K562 (cell line): ENCODE results near the gene HNRNPD. TPM values are rescaled to one million over a fixed set of nuclear protein-coding genes. Genes with fewer than 3 reads are reported as not detected.
A peak's percentile ranks its signal among the peaks of the same experiment; 100 is the strongest.

Source experiments
- CSDE1 ChIP-seq, 2 experiments: fragments of 450-650 bp; IDR thresholded peaks; 2 replicates each; pipeline ENCODE4 v1.6.1; 2016; ENCODE audit warnings: mild to moderate bottlenecking in 1 of 2
- NR3C1 ChIP-seq: sonication (generic); formaldehyde crosslinking; IDR thresholded peaks from 2 replicates; pipeline ENCODE4 v1.8.1; 2022; ENCODE audit warnings: missing genetic modification reagents
- RBFOX2 ChIP-seq: fragments of 200-400 bp; formaldehyde crosslinking; IDR thresholded peaks from 2 replicates; pipeline ENCODE4 v1.6.1; 2017; ENCODE audit warnings: low read depth, mild to moderate bottlenecking, low read length, moderate library complexity
- SAFB ChIP-seq: fragments of 200-400 bp; formaldehyde crosslinking; IDR thresholded peaks from 2 replicates; pipeline ENCODE4 v1.6.1; 2017; ENCODE audit warnings: low read depth, low read length, borderline replicate concordance
- ZNF140 ChIP-seq: fragments of 250-450 bp; sonication (Bioruptor Pico); IDR thresholded peaks from 2 replicates; pipeline ENCODE4 v1.8.0; 2021; ENCODE audit warnings: moderate library complexity, mild to moderate bottlenecking, inconsistent platforms
- ZNF561 ChIP-seq: fragments of 450-650 bp; formaldehyde crosslinking; conservative IDR thresholded peaks from 2 replicates; pipeline ENCODE4 v1.4.0; 2020; ENCODE audit warnings: mild to moderate bottlenecking, moderate library complexity
- polyA plus RNA-seq, 8 experiments: library from polyadenylated mRNA; depleted of rRNA in 4 of 8; stranded (reverse) in 5 of 8; unstranded in 3 of 8; fragments of >200 nt; fragmentation: Nextera tagmentation in 2 of 8; fragmentation: Illumina TruSeq in 1 of 8; extraction: Ambion mirVana in 2 of 8; extraction: Trizol in 1 of 8; gene quantifications; 2 replicates each; pipeline versions ENCODE4 v1.2.1 to v1.2.3, GENCODE V29; 2011 to 2014; ENCODE audit warnings: inconsistent platforms in 1 of 8, missing spikeins in 1 of 8
- total RNA-seq, 7 experiments: library from RNA; depleted of rRNA in 6 of 7; stranded (reverse); fragments of >200 nt in 6 of 7; fragmentation: Illumina TruSeq in 2 of 7; extraction: Trizol in 2 of 7; gene quantifications; 2 replicates each; pipeline versions ENCODE4 v1.2.1 to v1.2.3, GENCODE V29; 2011 to 2021; ENCODE audit warnings: low replicate concordance in 1 of 7
- TF ChIP-seq, protein P1 (sequence below): sonication (generic); formaldehyde crosslinking; IDR thresholded peaks from 2 replicates; pipeline ENCODE4 v1.8.1; 2023; ENCODE audit warnings: mild to moderate bottlenecking, missing genetic modification reagents
- TF ChIP-seq, protein P2 (sequence below): fragments of 150-350 bp; IDR thresholded peaks from 2 replicates; pipeline ENCODE4 v1.6.1; 2014; ENCODE audit warnings: low read depth, mild to moderate bottlenecking, low read length, borderline replicate concordance
- TF ChIP-seq, protein P3 (sequence below): fragments of 450-650 bp; IDR thresholded peaks from 2 replicates; pipeline ENCODE4 v1.6.1; 2016; ENCODE audit warnings: antibody characterized with exemption
- TF ChIP-seq, protein P4 (sequence below): sonication (generic); formaldehyde crosslinking; IDR thresholded peaks from 2 replicates; pipeline ENCODE4 v1.8.0; 2022; ENCODE audit warnings: mild to moderate bottlenecking, missing genetic modification reagents
- TF ChIP-seq, protein P5 (sequence below): sonication (generic); formaldehyde crosslinking; IDR thresholded peaks from 2 replicates; pipeline ENCODE4 v1.8.1; 2023; ENCODE audit warnings: mild to moderate bottlenecking, missing genetic modification reagents

HNRNPD gene
- total and polyA plus RNA-seq, 9 of the 15 experiments (the other 6 are each of a cell fraction or from before 2014, with no cell fraction given) = 92.4 to 955 (median 160) TPM

DNA sequence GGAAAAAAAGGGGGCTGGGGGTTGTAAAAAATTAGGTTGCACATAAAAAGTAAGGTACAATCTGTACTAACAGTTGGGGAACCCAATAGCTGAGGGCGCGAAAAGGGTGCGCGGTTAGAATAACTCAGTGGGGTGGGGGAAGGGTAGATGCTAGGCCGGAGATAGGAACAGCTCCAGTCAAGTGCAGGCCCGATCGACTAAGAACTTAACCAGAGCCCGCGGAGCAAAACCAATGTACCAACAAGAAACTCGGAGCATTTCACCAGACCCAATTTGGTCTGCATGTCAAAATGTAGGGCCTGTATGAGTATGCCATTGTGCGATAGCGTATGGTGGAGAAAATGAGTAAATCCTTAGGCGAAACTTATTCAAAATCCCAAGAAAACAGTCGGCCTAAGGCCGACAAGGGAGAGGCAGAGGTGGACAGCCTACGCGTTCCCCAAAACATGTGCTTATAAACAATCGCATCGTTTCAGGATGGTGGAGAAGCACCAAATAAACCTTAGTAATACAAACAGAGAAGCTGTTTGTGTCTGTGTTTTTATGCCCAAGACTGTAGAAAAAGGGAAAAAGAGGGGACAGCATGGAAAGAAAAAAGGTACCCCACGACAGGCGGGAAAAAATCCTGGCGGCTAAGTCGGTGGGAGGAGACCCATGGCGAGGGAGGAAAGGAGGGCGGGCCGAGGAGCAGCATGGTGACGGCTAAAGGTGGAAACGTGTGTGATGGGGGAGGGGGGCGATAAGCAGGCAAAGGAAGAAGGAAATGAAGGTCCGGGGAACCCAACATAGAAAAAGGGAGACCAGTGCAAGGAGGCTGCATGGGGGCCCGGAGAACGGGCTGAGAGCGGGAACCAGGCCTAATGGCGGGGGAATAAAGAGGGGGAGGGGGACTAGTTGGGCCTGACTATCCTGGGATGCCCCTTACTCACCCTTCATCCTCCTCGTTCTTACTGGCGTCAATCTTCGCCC, 990 bp downstream of the HNRNPD start (continued):
- TF ChIP-seq, protein P1, sequence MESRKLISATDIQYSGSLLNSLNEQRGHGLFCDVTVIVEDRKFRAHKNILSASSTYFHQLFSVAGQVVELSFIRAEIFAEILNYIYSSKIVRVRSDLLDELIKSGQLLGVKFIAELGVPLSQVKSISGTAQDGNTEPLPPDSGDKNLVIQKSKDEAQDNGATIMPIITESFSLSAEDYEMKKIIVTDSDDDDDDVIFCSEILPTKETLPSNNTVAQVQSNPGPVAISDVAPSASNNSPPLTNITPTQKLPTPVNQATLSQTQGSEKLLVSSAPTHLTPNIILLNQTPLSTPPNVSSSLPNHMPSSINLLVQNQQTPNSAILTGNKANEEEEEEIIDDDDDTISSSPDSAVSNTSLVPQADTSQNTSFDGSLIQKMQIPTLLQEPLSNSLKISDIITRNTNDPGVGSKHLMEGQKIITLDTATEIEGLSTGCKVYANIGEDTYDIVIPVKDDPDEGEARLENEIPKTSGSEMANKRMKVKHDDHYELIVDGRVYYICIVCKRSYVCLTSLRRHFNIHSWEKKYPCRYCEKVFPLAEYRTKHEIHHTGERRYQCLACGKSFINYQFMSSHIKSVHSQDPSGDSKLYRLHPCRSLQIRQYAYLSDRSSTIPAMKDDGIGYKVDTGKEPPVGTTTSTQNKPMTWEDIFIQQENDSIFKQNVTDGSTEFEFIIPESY = no peak
- no peak for TF ChIP-seq CSDE1 (IDR thresholded peaks at IDR 0.05)
- no peak for TF ChIP-seq ZNF140
- TF ChIP-seq RBFOX2 = no peak
- no peak for TF ChIP-seq ZNF561 (CRISPR knock-in tag)
- TF ChIP-seq, protein P2, sequence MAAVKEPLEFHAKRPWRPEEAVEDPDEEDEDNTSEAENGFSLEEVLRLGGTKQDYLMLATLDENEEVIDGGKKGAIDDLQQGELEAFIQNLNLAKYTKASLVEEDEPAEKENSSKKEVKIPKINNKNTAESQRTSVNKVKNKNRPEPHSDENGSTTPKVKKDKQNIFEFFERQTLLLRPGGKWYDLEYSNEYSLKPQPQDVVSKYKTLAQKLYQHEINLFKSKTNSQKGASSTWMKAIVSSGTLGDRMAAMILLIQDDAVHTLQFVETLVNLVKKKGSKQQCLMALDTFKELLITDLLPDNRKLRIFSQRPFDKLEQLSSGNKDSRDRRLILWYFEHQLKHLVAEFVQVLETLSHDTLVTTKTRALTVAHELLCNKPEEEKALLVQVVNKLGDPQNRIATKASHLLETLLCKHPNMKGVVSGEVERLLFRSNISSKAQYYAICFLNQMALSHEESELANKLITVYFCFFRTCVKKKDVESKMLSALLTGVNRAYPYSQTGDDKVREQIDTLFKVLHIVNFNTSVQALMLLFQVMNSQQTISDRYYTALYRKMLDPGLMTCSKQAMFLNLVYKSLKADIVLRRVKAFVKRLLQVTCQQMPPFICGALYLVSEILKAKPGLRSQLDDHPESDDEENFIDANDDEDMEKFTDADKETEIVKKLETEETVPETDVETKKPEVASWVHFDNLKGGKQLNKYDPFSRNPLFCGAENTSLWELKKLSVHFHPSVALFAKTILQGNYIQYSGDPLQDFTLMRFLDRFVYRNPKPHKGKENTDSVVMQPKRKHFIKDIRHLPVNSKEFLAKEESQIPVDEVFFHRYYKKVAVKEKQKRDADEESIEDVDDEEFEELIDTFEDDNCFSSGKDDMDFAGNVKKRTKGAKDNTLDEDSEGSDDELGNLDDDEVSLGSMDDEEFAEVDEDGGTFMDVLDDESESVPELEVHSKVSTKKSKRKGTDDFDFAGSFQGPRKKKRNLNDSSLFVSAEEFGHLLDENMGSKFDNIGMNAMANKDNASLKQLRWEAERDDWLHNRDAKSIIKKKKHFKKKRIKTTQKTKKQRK = no peak
- TF ChIP-seq, protein P3, sequence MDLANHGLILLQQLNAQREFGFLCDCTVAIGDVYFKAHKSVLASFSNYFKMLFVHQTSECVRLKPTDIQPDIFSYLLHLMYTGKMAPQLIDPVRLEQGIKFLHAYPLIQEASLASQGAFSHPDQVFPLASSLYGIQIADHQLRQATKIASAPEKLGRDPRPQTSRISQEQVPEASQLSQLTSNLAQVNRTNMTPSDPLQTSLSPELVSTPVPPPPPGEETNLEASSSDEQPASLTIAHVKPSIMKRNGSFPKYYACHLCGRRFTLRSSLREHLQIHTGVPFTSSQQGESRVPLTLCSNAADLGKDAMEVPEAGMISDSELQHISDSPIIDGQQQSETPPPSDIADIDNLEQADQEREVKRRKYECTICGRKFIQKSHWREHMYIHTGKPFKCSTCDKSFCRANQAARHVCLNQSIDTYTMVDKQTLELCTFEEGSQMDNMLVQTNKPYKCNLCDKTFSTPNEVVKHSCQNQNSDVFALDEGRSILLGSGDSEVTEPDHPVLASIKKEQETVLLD = 0 out of 2 replicates have a peak, but pooled peaks have one; percentile 38
- no peak for TF ChIP-seq SAFB
- TF ChIP-seq, protein P4, sequence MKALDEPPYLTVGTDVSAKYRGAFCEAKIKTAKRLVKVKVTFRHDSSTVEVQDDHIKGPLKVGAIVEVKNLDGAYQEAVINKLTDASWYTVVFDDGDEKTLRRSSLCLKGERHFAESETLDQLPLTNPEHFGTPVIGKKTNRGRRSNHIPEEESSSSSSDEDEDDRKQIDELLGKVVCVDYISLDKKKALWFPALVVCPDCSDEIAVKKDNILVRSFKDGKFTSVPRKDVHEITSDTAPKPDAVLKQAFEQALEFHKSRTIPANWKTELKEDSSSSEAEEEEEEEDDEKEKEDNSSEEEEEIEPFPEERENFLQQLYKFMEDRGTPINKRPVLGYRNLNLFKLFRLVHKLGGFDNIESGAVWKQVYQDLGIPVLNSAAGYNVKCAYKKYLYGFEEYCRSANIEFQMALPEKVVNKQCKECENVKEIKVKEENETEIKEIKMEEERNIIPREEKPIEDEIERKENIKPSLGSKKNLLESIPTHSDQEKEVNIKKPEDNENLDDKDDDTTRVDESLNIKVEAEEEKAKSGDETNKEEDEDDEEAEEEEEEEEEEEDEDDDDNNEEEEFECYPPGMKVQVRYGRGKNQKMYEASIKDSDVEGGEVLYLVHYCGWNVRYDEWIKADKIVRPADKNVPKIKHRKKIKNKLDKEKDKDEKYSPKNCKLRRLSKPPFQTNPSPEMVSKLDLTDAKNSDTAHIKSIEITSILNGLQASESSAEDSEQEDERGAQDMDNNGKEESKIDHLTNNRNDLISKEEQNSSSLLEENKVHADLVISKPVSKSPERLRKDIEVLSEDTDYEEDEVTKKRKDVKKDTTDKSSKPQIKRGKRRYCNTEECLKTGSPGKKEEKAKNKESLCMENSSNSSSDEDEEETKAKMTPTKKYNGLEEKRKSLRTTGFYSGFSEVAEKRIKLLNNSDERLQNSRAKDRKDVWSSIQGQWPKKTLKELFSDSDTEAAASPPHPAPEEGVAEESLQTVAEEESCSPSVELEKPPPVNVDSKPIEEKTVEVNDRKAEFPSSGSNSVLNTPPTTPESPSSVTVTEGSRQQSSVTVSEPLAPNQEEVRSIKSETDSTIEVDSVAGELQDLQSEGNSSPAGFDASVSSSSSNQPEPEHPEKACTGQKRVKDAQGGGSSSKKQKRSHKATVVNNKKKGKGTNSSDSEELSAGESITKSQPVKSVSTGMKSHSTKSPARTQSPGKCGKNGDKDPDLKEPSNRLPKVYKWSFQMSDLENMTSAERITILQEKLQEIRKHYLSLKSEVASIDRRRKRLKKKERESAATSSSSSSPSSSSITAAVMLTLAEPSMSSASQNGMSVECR (CRISPR knock-in tag) = 0 out of 2 replicates have a peak, but pooled peaks have one; percentile 12
- TF ChIP-seq, protein P5, sequence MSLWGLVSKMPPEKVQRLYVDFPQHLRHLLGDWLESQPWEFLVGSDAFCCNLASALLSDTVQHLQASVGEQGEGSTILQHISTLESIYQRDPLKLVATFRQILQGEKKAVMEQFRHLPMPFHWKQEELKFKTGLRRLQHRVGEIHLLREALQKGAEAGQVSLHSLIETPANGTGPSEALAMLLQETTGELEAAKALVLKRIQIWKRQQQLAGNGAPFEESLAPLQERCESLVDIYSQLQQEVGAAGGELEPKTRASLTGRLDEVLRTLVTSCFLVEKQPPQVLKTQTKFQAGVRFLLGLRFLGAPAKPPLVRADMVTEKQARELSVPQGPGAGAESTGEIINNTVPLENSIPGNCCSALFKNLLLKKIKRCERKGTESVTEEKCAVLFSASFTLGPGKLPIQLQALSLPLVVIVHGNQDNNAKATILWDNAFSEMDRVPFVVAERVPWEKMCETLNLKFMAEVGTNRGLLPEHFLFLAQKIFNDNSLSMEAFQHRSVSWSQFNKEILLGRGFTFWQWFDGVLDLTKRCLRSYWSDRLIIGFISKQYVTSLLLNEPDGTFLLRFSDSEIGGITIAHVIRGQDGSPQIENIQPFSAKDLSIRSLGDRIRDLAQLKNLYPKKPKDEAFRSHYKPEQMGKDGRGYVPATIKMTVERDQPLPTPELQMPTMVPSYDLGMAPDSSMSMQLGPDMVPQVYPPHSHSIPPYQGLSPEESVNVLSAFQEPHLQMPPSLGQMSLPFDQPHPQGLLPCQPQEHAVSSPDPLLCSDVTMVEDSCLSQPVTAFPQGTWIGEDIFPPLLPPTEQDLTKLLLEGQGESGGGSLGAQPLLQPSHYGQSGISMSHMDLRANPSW (CRISPR knock-in tag) = no peak
- TF ChIP-seq NR3C1 (CRISPR knock-in tag) = no peak
